Stimulated activated CD8-positive, alpha-beta memory T cell treated with anti-CD3 and anti-CD28 coated beads, Interleukin-7, amount 100 ng/mL, for 24 hours (primary cell): ENCODE data around the gene FANCB.
A peak's percentile ranks its signal among the peaks of the same experiment; 100 is the strongest.

ENCODE experiments used
- DNase-seq: peaks from one replicate; pipeline ENCODE4 v3.0.0-alpha.2; 2020; ENCODE audit warnings: low read depth

The FANCB gene

GRCh38 chrX:14872851-14873675 lies at the start of gene FANCB, which contains the start of gene MOSPD2:
Gene FANCB (minus strand): TSS chrX:14873069. CDS start chrX:14865510, 7,559 bp downstream.
Gene MOSPD2 (plus strand): TSS chrX:14873421. CDS start chrX:14873529, 108 bp downstream.
- DNase-seq: peak; percentile 84

- DNase-seq: no peak
These were observed 49.6 kb upstream of the FANCB start for GRCh38 chrX:14922437-14922836.

GRCh38 chrX:14920196-14920595 lies 47.3 kb upstream of the FANCB start:
- no peak for DNase-seq

- no peak for DNase-seq
These were observed 46.5 kb upstream of the FANCB start for GRCh38 chrX:14919407-14919806.

GRCh38 chrX:14916017-14916674 lies 43.3 kb upstream of the FANCB start:
- no peak for DNase-seq

- no peak for DNase-seq
These were observed 42.7 kb upstream of the FANCB start for GRCh38 chrX:14915596-14915995.

- DNase-seq: no peak
These were observed 40.4 kb upstream of the FANCB start for GRCh38 chrX:14913241-14913640.

GRCh38 chrX:14903891-14904290 lies 31.0 kb upstream of the FANCB start:
- DNase-seq: no peak

GRCh38 chrX:14902537-14902936 lies 29.7 kb upstream of the FANCB start:
- DNase-seq: no peak

- no peak for DNase-seq
These were observed 26.7 kb upstream of the FANCB start for GRCh38 chrX:14899607-14900006.

GRCh38 chrX:14897042-14897441 lies 24.2 kb upstream of the FANCB start:
- DNase-seq: no peak

- no peak for DNase-seq
These were observed 23.4 kb upstream of the FANCB start for GRCh38 chrX:14896273-14896672.

- DNase-seq: no peak
These were observed 13.4 kb upstream of the FANCB start for GRCh38 chrX:14886252-14886651.

GRCh38 chrX:14884714-14885113 lies 11.8 kb upstream of the FANCB start:
- DNase-seq: no peak

GRCh38 chrX:14883826-14884225 lies 11.0 kb upstream of the FANCB start:
- no peak for DNase-seq

GRCh38 chrX:14875624-14876023 lies 2.8 kb upstream of the FANCB start:
- no peak for DNase-seq

GRCh38 chrX:14873676-14874049 lies 794 bp upstream of the FANCB start:
- no peak for DNase-seq

- no peak for DNase-seq
These were observed 514 bp downstream of the FANCB start for GRCh38 chrX:14872355-14872754.

- no peak for DNase-seq
These were observed 1.1 kb downstream of the FANCB start for GRCh38 chrX:14871767-14872166.

GRCh38 chrX:14865201-14865600 lies 7.7 kb downstream of the FANCB start:
- DNase-seq: no peak

GRCh38 chrX:14864631-14865030 lies 8.2 kb downstream of the FANCB start:
- no peak for DNase-seq

GRCh38 chrX:14851526-14851925 lies 21.3 kb downstream of the FANCB start:
- no peak for DNase-seq

- DNase-seq: no peak
These were observed 29.2 kb downstream of the FANCB start for GRCh38 chrX:14843666-14844065.

- DNase-seq: no peak
These were observed 35.7 kb downstream of the FANCB start for GRCh38 chrX:14837155-14837554.
